Fibroblast of villous mesenchyme (primary cell): ENCODE data around the gene ERBB2. TPM values are rescaled to one million over a fixed set of nuclear protein-coding genes. Genes with fewer than 3 reads are reported as not detected.
A peak's percentile ranks its signal among the peaks of the same experiment; 100 is the strongest.

Source experiments
- DNase-seq: peaks from one replicate; pipeline ENCODE4 v3.0.0-alpha.2; 2010; ENCODE audit warnings: low read depth
- H3K4me3 ChIP-seq: 2 replicates; pipeline ENCODE4 v1.5.1; 2011; ENCODE audit warnings: low read depth, mild to moderate bottlenecking, low read length
- CTCF ChIP-seq: IDR thresholded peaks from 2 replicates; pipeline ENCODE4 v1.5.1; 2012; ENCODE audit warnings: low read depth, mild to moderate bottlenecking, low read length; ENCODE audit not compliant: insufficient read depth
- total RNA-seq: library from RNA; depleted of rRNA; stranded (reverse); fragments of >200 nt; gene quantifications from 2 replicates; pipeline ENCODE4 v1.2.3, GENCODE V29; 2012

Gene ERBB2
- total RNA-seq, 1 donor, result 47.1 TPM

GRCh38 chr17:39665642-39666224 is 34.1 kb upstream of the ERBB2 start:
- no peak overlapping the region for H3K4me3 ChIP-seq
- no peak for TF ChIP-seq CTCF
- DNase-seq, result no peak

- TF ChIP-seq CTCF, result no peak
- no peak for DNase-seq
Measured at GRCh38 chr17:39666231-39666600, 33.6 kb upstream of the ERBB2 start.

GRCh38 chr17:39666601-39667261 is 33.1 kb upstream of the ERBB2 start:
- no peak for DNase-seq
- TF ChIP-seq CTCF, result no peak
- no peak overlapping the region for H3K4me3 ChIP-seq

More at GRCh38 chr17:39666231-39666600, 33.6 kb upstream of the ERBB2 start:
- H3K4me3 ChIP-seq, result no peak overlapping the region

- TF ChIP-seq CTCF, result no peak
- H3K4me3 ChIP-seq, result peak overlapping the region; percentile 21
- peak; percentile 23 for DNase-seq
Measured at GRCh38 chr17:39667262-39667944, 32.5 kb upstream of the ERBB2 start.

- peak; percentile 59 for DNase-seq
- peak within 1 kb of the TSS; percentile 43 for H3K4me3 ChIP-seq
Measured at GRCh38 chr17:39667945-39668924, 31.6 kb upstream of the ERBB2 start, which contains the start of gene PNMT. TSS of gene PNMT (plus strand) at chr17:39668453. CDS start at chr17:39668476, 23 bp downstream.

More at GRCh38 chr17:39667945-39668924, 31.6 kb upstream of the ERBB2 start, which contains the start of gene PNMT:
- peak; percentile 66 for TF ChIP-seq CTCF
